GM10248 (cell line): ENCODE data around the gene VSNL1.

ENCODE experiments used
- CTCF ChIA-PET: fragments of 300-600 bp; sonication (Branson Sonifier 250); formaldehyde crosslinking; extraction: SDS; loops from one replicate; lab custom pipeline; 2021; ENCODE audit warnings: antibody characterized with exemption; lab: Yijun Ruan, JAX
- POLR2A ChIA-PET: fragments of 350-650 bp; sonication (Branson Sonifier 250); formaldehyde crosslinking; extraction: SDS; loops from one replicate; lab custom pipeline; 2020; ENCODE audit warnings: antibody characterized with exemption; lab: Yijun Ruan, JAX
- DNase-seq: peaks from one replicate; pipeline ENCODE4 v3.0.0; 2012; ENCODE audit errors: extremely low spot score
- TF ChIP-seq, protein P1 (sequence below): IDR thresholded peaks from 2 replicates; pipeline ENCODE4 v1.5.1; 2012; ENCODE audit warnings: mild to moderate bottlenecking, low read depth; ENCODE audit errors: extremely low read depth, missing control alignments, control extremely low read depth

VSNL1 gene

GRCh38 chr2:17533546-17533945, 7.0 kb upstream of the VSNL1 start:
- TF ChIP-seq, protein P1, sequence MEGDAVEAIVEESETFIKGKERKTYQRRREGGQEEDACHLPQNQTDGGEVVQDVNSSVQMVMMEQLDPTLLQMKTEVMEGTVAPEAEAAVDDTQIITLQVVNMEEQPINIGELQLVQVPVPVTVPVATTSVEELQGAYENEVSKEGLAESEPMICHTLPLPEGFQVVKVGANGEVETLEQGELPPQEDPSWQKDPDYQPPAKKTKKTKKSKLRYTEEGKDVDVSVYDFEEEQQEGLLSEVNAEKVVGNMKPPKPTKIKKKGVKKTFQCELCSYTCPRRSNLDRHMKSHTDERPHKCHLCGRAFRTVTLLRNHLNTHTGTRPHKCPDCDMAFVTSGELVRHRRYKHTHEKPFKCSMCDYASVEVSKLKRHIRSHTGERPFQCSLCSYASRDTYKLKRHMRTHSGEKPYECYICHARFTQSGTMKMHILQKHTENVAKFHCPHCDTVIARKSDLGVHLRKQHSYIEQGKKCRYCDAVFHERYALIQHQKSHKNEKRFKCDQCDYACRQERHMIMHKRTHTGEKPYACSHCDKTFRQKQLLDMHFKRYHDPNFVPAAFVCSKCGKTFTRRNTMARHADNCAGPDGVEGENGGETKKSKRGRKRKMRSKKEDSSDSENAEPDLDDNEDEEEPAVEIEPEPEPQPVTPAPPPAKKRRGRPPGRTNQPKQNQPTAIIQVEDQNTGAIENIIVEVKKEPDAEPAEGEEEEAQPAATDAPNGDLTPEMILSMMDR, result no peak
- ChIA-PET POLR2A (no interaction called here), CTCF (no interaction called here)
- no peak for DNase-seq

DNA sequence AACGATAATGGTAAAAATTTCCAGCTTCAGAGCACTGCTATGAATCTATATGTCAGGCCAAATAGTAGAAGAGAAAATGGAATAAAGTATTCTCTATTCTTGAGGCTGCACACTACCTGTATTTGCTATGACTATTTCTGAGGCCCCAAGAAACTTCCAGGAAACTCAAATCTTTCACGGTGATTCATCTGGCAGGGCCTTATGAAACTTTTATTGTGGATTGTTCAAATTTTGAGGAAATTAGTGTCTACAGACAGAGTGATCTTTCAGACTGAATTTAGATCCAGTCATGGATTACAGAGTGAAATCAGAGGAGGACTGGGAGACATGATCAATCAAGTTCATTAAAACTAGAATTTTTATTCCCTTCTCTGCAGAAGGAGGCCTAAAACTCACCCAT, 4.1 kb upstream of the VSNL1 start:
- ChIA-PET POLR2A (no interaction called here), CTCF (no interaction called here)
- no peak for DNase-seq
- TF ChIP-seq, protein P1, result no peak

GRCh38 chr2:17538022-17538843, 2.3 kb upstream of the VSNL1 start:
- TF ChIP-seq, protein P1, result no peak
- no peak for DNase-seq
- ChIA-PET CTCF (interaction anchor here (1.5 to 1.6 kb wide), 2 partner anchors 15 to 28 kb away, joined by 5 to 6 read pairs; no protein-coding TSS in a partner anchor), POLR2A (no interaction called here)

DNA sequence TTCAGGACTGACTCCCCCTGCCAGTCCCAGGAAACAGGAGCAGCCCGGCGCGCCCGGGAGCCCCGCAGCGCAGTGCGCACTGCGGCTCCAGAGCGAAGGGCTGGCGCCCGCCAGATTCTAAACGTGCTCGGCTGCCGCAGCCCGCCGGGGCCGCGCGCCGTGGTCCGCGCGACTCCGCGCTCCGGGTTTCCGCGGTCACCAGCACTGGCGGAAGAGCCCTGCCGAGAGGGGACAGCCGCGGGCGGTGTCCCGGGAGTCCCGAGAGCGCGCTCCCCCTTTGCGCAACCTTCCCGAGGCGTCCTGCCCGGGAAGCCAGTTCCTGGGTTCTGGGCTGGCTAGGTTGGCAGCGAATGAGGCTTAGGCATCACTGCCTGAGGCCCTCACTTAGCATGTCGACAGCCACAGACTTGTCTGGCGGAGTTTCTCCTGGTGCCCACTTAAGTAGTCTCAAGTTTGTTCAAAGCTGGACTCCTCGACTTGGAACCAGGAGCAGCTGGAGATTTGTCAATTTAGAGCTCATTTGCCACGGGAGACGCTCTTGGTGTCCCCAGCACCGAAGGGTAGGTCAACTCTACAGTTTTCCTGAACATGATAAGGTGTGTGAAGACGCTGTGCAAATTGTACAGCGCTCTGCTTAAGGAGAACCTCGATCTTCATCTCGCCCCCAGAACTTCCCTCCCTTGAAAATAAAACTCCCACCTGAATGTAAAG, 1.5 kb upstream of the VSNL1 start:
- ChIA-PET POLR2A (no interaction called here), CTCF (interaction anchor here (1.5 to 1.6 kb wide), 2 partner anchors 16 to 28 kb away, joined by 5 to 6 read pairs; no protein-coding TSS in a partner anchor)
- DNase-seq, result peak; percentile 48
- TF ChIP-seq, protein P1, result no peak

GRCh38 chr2:17539611-17540092, 844 bp upstream of the VSNL1 start:
- DNase-seq, result peak; percentile 15
- TF ChIP-seq, protein P1, result no peak
- CTCF ChIA-PET, result no interaction called here
- POLR2A ChIA-PET, result no interaction called here

DNA sequence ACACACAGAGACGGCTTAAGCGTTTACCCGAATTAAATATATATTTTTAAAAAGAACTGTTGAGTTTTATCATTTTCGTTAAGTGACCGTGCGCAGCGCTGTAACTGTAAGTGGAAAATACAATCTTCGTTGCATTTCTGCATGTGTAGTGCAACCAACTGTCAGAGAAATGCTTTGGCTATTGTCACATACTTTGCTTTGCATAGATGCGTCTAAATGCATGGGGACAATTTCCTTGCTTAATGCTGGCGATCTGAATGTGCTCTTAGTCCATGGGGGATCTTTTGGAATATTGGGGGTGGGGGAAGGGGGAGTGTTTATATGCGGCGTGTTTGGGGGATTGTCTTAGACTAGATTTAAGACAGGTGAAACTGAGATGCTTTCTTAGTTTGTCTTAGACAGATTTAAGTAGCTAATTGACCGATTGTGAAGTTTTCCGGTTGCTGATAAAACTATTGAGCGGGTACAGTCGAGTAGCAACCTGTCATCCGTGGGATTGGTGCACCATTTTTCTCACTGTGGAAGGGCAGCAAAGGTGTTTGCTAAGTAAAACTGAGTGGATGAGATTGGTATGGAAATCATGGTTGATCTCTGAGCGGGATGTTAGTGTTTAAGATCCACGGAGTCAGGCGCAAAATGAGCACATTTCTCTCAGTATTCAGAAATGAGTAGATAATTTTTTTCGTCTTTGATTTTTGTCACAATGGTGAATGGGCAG, 476 bp downstream of the VSNL1 start:
- DNase-seq, result no peak
- TF ChIP-seq, protein P1, result no peak
- CTCF ChIA-PET, result interaction anchor here (0.7 kb wide), 1 partner anchor 231 kb away, joined by 3 read pairs; no protein-coding TSS in a partner anchor
- POLR2A ChIA-PET, result interaction anchor here (0.6 kb wide), 2 partner anchors 66 to 326 kb away, joined by 3 read pairs; no protein-coding TSS in a partner anchor
